Skin epidermis (tissue), 12 donors: Measurements from ENCODE around the gene ARHGEF18.
A peak's percentile ranks its signal among the peaks of the same experiment; 100 is the strongest.

Source experiments
- H3K27ac ChIP-seq, 21 experiments: fragments of 200-600 bp; sonication (generic) in 11 of 21; one replicate each; pipeline ENCODE4 v1.5.0; 2020; ENCODE audit warnings: mild to moderate bottlenecking in 3 of 21, inconsistent platforms in 2 of 21, moderate library complexity in 2 of 21
- H3K4me3 ChIP-seq, 7 experiments: fragments of 200-600 bp; sonication (generic) in 2 of 7; one replicate each; pipeline ENCODE4 v1.5.0; 2020; ENCODE audit warnings: inconsistent platforms in 2 of 7, mild to moderate bottlenecking in 2 of 7, moderate library complexity in 1 of 7

The ARHGEF18 gene

GRCh38 chr19:7376151-7376852, 27.6 kb downstream of the ARHGEF18 start:
- Histone ChIP-seq H3K27ac (no peak overlapping the region), H3K4me3 (no peak overlapping the region)

GRCh38 chr19:7377196-7377595, 28.5 kb downstream of the ARHGEF18 start:
- Histone ChIP-seq H3K27ac (no peak overlapping the region), H3K4me3 (no peak overlapping the region)

- no peak overlapping the region for H3K4me3 ChIP-seq
- H3K27ac ChIP-seq, result no peak overlapping the region
These were observed 32.3 kb downstream of the ARHGEF18 start for GRCh38 chr19:7381073-7381390.

GRCh38 chr19:7382694-7383093, 34.0 kb downstream of the ARHGEF18 start:
- no peak overlapping the region for H3K4me3 ChIP-seq

GRCh38 chr19:7383284-7383683, 34.5 kb downstream of the ARHGEF18 start:
- Histone ChIP-seq H3K27ac (no peak overlapping the region), H3K4me3 (no peak overlapping the region)

More at GRCh38 chr19:7382694-7383093, 34.0 kb downstream of the ARHGEF18 start:
- H3K27ac ChIP-seq, result no peak overlapping the region

- Histone ChIP-seq H3K27ac (peak overlapping the region in 2 of 21 experiments; percentile 26 to 30), H3K4me3 (no peak overlapping the region)
These were observed 36.3 kb downstream of the ARHGEF18 start for GRCh38 chr19:7385062-7385461.

GRCh38 chr19:7386308-7386707, 37.6 kb downstream of the ARHGEF18 start:
- peak overlapping the region in 1 of 21 experiments; percentile 74 for H3K27ac ChIP-seq
- H3K4me3 ChIP-seq, result no peak overlapping the region

- Histone ChIP-seq H3K4me3 (no peak overlapping the region), H3K27ac (peak overlapping the region in 1 of 21 experiments; percentile 74)
These were observed 38.0 kb downstream of the ARHGEF18 start for GRCh38 chr19:7386769-7387168.

GRCh38 chr19:7391218-7391670, 42.5 kb downstream of the ARHGEF18 start:
- no peak overlapping the region for H3K4me3 ChIP-seq
- peak overlapping the region in 12 of 21 experiments; percentile 1 to 75 (median 51) for H3K27ac ChIP-seq

- Histone ChIP-seq H3K27ac (no peak overlapping the region), H3K4me3 (no peak overlapping the region)
These were observed 44.7 kb downstream of the ARHGEF18 start for GRCh38 chr19:7393459-7393858.

- peak overlapping the region; percentile 79 to 99 (median 90) for H3K4me3 ChIP-seq
- peak overlapping the region; percentile 44 to 97 (median 89) for H3K27ac ChIP-seq
These were observed 45.4 kb downstream of the ARHGEF18 start for GRCh38 chr19:7393939-7394730.

- peak overlapping the region; percentile 79 to 99 (median 90) for H3K4me3 ChIP-seq
- peak overlapping the region; percentile 65 to 97 (median 89) for H3K27ac ChIP-seq
These were observed 46.1 kb downstream of the ARHGEF18 start for GRCh38 chr19:7394731-7395359.

- peak overlapping the region; percentile 65 to 97 (median 89) for H3K27ac ChIP-seq
- H3K4me3 ChIP-seq, result peak overlapping the region; percentile 79 to 99 (median 90)
These were observed 46.8 kb downstream of the ARHGEF18 start for GRCh38 chr19:7395360-7396066.

GRCh38 chr19:7397687-7398086, 49.0 kb downstream of the ARHGEF18 start:
- Histone ChIP-seq H3K4me3 (no peak overlapping the region), H3K27ac (no peak overlapping the region)
